HepG2 (cell line): Measurements from ENCODE around the gene ELF2. TPM values are rescaled to one million over a fixed set of nuclear protein-coding genes. Genes with fewer than 3 reads are reported as not detected.

Experiments
- ATAC-seq: fragments of 200-7000 bp; cut with Tn5 transposase; 3 replicates; pipeline ENCODE4 v1.9.1; 2020; ENCODE audit warnings: mild to moderate bottlenecking, moderate library complexity
- BruUV-seq: library from RNA; stranded (reverse); fragments of 400-500 nt; replicated peaks from 2 replicates; lab custom pipeline; 2021; lab: Mats Ljungman, UMichigan
- CTCF ChIA-PET: fragments of 300-600 bp; formaldehyde crosslinking; extraction: SDS; loops from one replicate; lab custom pipeline; 2021; ENCODE audit warnings: low total read pairs, inconsistent platforms, low intra/inter-chr PET ratio; lab: Yijun Ruan, JAX
- POLR2A ChIA-PET: fragments of 350-600 bp; sonication (Branson Sonifier 250); formaldehyde crosslinking; loops from one replicate; lab custom pipeline; 2020; ENCODE audit warnings: antibody characterized with exemption, inconsistent platforms; lab: Yijun Ruan, JAX
- DNase-seq: peaks from one replicate; pipeline ENCODE4 v3.0.0-alpha.2; 2015; ENCODE audit warnings: low spot score
- FAIRE-seq: peaks from 3 replicates; lab custom pipeline; 2011; peaks lifted over from hg19 to GRCh38; lab: Jason Lieb, UNC
- H2AFZ ChIP-seq: one replicate; pipeline ENCODE4 v1.6.1; 2011; ENCODE audit warnings: low read length, inconsistent platforms
- H3K27ac ChIP-seq: fragments of 300-600 bp; 3 replicates; pipeline ENCODE4 v1.8.0; 2011; ENCODE audit warnings: mixed run types, mild to moderate bottlenecking, mixed read lengths, low read length, inconsistent platforms; ENCODE audit not compliant: insufficient read depth; ENCODE audit errors: extremely low read length
- H3K27me3 ChIP-seq, 2 experiments: fragments of 200-600 bp in 1 of 2; 2 replicates in 1 of 2; 3 replicates in 1 of 2; pipeline versions ENCODE4 v1.6.0 to v1.8.0; 2011; ENCODE audit warnings: low read length in 2 of 2, mild to moderate bottlenecking in 2 of 2, moderate library complexity in 2 of 2, inconsistent platforms in 1 of 2; ENCODE audit not compliant: insufficient read depth in 2 of 2, control insufficient read depth in 1 of 2
- H3K36me3 ChIP-seq, 2 experiments: fragments of 200-600 bp in 1 of 2; replicated peaks in 1 of 2; 2 replicates in 1 of 2; 3 replicates in 1 of 2; pipeline versions ENCODE4 v1.5.1 to v1.8.0; 2011; ENCODE audit warnings: low read length in 2 of 2, inconsistent platforms in 1 of 2; ENCODE audit not compliant: insufficient read depth in 2 of 2, control insufficient read depth in 1 of 2
- H3K4me1 ChIP-seq: 2 replicates; pipeline ENCODE4 v1.5.1; 2012; ENCODE audit warnings: low read length, inconsistent platforms; ENCODE audit not compliant: insufficient read depth
- H3K4me2 ChIP-seq: 2 replicates; pipeline ENCODE4 v1.6.0; 2011; ENCODE audit warnings: low read depth, low read length, inconsistent platforms
- H3K4me3 ChIP-seq, 3 experiments: fragments of 200-600 bp in 1 of 3; sonication (generic), shearing (Covaris generic) in 1 of 3; replicated peaks in 1 of 3; 2 replicates each; pipeline ENCODE4 v1.5.1; 2011 to 2016; ENCODE audit warnings: low read length in 3 of 3, inconsistent platforms in 2 of 3, low read depth in 2 of 3, mild to moderate bottlenecking in 2 of 3, control low read depth in 1 of 3, mixed read lengths in 1 of 3; ENCODE audit not compliant: insufficient read depth in 1 of 3
- H3K79me2 ChIP-seq: one replicate; pipeline ENCODE4 v1.6.1; 2011; ENCODE audit warnings: low read length, inconsistent platforms; ENCODE audit not compliant: insufficient read depth
- H3K9ac ChIP-seq: 2 replicates; pipeline ENCODE4 v1.6.0; 2011; ENCODE audit warnings: mild to moderate bottlenecking, low read depth, low read length, inconsistent platforms; ENCODE audit not compliant: insufficient read depth
- H3K9me3 ChIP-seq: 2 replicates; pipeline ENCODE4 v1.5.1; 2012; ENCODE audit warnings: mild to moderate bottlenecking, low read length
- H4K20me1 ChIP-seq: 2 replicates; pipeline ENCODE4 v1.6.0; 2011; ENCODE audit warnings: inconsistent platforms, mild to moderate bottlenecking, low read length, moderate library complexity; ENCODE audit not compliant: insufficient read depth
- CAMTA2 ChIP-seq: sonication (generic); formaldehyde crosslinking; IDR thresholded peaks from 2 replicates; pipeline ENCODE4 v1.4.0; 2020; ENCODE audit warnings: mild to moderate bottlenecking, missing genetic modification reagents, borderline replicate concordance
- MYC ChIP-seq: sonication (generic); formaldehyde crosslinking; IDR thresholded peaks from 2 replicates; pipeline ENCODE4 v1.9.0; 2021; ENCODE audit warnings: missing genetic modification reagents, borderline replicate concordance
- RFXAP ChIP-seq: sonication (generic); formaldehyde crosslinking; IDR thresholded peaks from 2 replicates; pipeline ENCODE4 v1.4.0; 2020; ENCODE audit warnings: missing genetic modification reagents, borderline replicate concordance
- WGBS: methylation state at CpG from one replicate; pipeline ENCODE4 v1.1.6; 2017; ENCODE audit warnings: low lambda C conversion rate; 5-methylcytosine and 5-hydroxymethylcytosine counted together
- in situ Hi-C: cut with HindIII; loops from 2 replicates; pipeline ENCODE4 v1.10.0; 2017; ENCODE audit warnings: low pct_unique_long_range_greater_than_20kb; ENCODE audit not compliant: extremely low pct_ligation_motif_present
- intact Hi-C: fragments of 100-400 bp; cut with micrococcal nuclease; formaldehyde crosslinking; loops from one replicate; pipeline ENCODE4 v1.10.0; 2022; ENCODE audit not compliant: unreplicated experiment
- polyA plus RNA-seq, 8 experiments: library from polyadenylated mRNA; depleted of rRNA in 3 of 8; stranded (reverse) in 7 of 8; unstranded in 1 of 8; fragments of >200 nt; fragmentation: Illumina TruSeq in 4 of 8; extraction: Trizol in 4 of 8; gene quantifications; 2 replicates each; pipeline versions ENCODE4 v1.2.1 to v1.2.3, GENCODE V29; 2011 to 2016; ENCODE audit warnings: low read depth in 4 of 8, missing spikeins in 1 of 8, mixed read lengths in 1 of 8; ENCODE audit not compliant: insufficient read depth in 1 of 8
- total RNA-seq, 5 experiments: library from RNA; depleted of rRNA; stranded (reverse); fragments of >200 nt; fragmentation: Illumina TruSeq; extraction: Trizol; gene quantifications; 2 replicates each; pipeline ENCODE4 v1.2.3, GENCODE V29; 2016; ENCODE audit warnings: low read depth in 1 of 5
- TF ChIP-seq, protein P1 (sequence below): sonication (generic); formaldehyde crosslinking; IDR thresholded peaks from 2 replicates; pipeline ENCODE4 v1.5.1; 2020; ENCODE audit warnings: mild to moderate bottlenecking, missing genetic modification reagents, moderate library complexity
- TF ChIP-seq, protein P2 (sequence below): sonication (generic); formaldehyde crosslinking; IDR thresholded peaks from 2 replicates; pipeline ENCODE4 v1.4.0; 2020; ENCODE audit warnings: missing genetic modification reagents, borderline replicate concordance
- TF ChIP-seq, protein P3 (sequence below): sonication (generic); formaldehyde crosslinking; IDR thresholded peaks from 2 replicates; pipeline ENCODE4 v1.5.0; 2020; ENCODE audit warnings: mild to moderate bottlenecking, missing genetic modification reagents

Gene ELF2
- total and polyA plus RNA-seq, 2 of the 13 experiments (the other 11 are each of a cell fraction or from before 2014, with no cell fraction given), result 28.6 to 35.4 TPM

DNA sequence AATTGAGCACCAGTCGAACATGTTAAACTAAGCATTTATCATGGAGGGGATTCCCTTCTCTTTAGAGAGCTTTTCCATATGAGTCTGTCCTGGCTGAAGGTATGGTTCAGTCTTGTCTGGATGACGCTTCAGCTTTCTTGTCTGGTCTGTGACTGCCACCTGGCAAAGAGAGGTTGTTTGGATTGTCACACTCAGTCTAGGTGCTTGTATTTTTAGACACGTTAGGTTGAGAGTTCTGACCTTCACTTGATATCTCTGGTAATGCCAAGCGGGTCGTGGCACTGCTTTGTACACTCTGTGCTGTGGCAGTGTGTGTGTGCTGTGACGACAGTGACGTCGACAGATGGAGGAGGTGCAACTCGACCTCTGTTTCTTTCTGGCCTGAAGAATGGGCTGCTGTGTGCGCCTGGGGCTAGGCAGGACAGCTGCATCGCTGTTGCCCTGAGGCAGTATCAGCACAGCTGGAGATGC lies 148.8 kb downstream of the ELF2 start:
- H2AFZ ChIP-seq, result no peak overlapping the region
- no peak overlapping the region for H3K27ac ChIP-seq
- BruUV-seq, result no TSS peak
- in situ Hi-C loops (no loop called here), intact Hi-C loops (no loop called here)
- H3K4me1 ChIP-seq, result 0 out of 2 replicates have a peak, but pooled peaks cover 5% of the 10 kb centered on the region
- peaks cover 12% of the 10 kb centered on the region for H4K20me1 ChIP-seq
- no peak overlapping the region for H3K4me3 ChIP-seq
- CTCF ChIA-PET, result no interaction called here
- DNase-seq (no peak), FAIRE-seq (no peak), ATAC-seq (no peak)
- peaks cover 65% of the 10 kb centered on the region for H3K79me2 ChIP-seq
- H3K4me2 ChIP-seq, result no peak overlapping the region
- peaks cover 5% of the 10 kb centered on the region in 2 experiments; a peak in 2 of 5 replicates for H3K36me3 ChIP-seq
- no peaks in the 10 kb centered on the region for H3K9me3 ChIP-seq
- 96% methylated on average over 9 of the region's 11 CpGs for WGBS
- H3K27me3 ChIP-seq, result no peaks in the 10 kb centered on the region
- no peak for TF ChIP-seq MYC (CRISPR knock-in tag)
- TF ChIP-seq, protein P1, sequence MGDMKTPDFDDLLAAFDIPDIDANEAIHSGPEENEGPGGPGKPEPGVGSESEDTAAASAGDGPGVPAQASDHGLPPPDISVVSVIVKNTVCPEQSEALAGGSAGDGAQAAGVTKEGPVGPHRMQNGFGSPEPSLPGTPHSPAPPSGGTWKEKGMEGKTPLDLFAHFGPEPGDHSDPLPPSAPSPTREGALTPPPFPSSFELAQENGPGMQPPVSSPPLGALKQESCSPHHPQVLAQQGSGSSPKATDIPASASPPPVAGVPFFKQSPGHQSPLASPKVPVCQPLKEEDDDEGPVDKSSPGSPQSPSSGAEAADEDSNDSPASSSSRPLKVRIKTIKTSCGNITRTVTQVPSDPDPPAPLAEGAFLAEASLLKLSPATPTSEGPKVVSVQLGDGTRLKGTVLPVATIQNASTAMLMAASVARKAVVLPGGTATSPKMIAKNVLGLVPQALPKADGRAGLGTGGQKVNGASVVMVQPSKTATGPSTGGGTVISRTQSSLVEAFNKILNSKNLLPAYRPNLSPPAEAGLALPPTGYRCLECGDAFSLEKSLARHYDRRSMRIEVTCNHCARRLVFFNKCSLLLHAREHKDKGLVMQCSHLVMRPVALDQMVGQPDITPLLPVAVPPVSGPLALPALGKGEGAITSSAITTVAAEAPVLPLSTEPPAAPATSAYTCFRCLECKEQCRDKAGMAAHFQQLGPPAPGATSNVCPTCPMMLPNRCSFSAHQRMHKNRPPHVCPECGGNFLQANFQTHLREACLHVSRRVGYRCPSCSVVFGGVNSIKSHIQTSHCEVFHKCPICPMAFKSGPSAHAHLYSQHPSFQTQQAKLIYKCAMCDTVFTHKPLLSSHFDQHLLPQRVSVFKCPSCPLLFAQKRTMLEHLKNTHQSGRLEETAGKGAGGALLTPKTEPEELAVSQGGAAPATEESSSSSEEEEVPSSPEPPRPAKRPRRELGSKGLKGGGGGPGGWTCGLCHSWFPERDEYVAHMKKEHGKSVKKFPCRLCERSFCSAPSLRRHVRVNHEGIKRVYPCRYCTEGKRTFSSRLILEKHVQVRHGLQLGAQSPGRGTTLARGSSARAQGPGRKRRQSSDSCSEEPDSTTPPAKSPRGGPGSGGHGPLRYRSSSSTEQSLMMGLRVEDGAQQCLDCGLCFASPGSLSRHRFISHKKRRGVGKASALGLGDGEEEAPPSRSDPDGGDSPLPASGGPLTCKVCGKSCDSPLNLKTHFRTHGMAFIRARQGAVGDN (CRISPR knock-in tag), result 0 out of 2 replicates have a peak, but pooled peaks have one; percentile 15
- H3K9ac ChIP-seq, result no peak overlapping the region
- POLR2A ChIA-PET, result no interaction called here

DNA sequence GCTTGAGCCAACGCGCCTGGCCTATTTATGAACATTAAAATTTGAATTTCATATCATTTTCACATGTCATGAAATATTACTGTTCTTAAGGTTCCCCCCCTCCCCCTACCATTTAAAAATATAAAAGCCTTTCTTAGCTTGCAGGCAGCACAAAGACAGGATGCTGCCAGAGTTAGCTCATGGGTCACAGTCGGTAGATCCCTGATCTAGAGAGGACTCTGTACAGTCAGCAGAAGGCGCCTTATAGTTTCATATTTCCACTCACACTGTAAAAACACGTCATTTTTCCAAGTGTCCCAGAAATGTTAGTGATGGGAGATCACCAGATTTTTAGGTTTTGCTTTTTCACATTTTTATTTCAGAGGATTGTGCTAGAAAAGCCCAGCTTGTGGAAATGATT lies 149.2 kb downstream of the ELF2 start:
- DNase-seq, result no peak
- peaks cover 12% of the 10 kb centered on the region for H4K20me1 ChIP-seq
- intact Hi-C loops, result no loop called here
- no TSS peak for BruUV-seq
- FAIRE-seq, result no peak
- in situ Hi-C loops, result no loop called here
- 96% methylated on average over 5 of the region's 5 CpGs for WGBS
- H3K27ac ChIP-seq, result no peak overlapping the region
- H3K79me2 ChIP-seq, result peaks cover 65% of the 10 kb centered on the region
- ATAC-seq, result no peak
- H3K9ac ChIP-seq, result no peak overlapping the region
- 0 out of 2 replicates have a peak, but pooled peaks cover 5% of the 10 kb centered on the region for H3K4me1 ChIP-seq
- no peak overlapping the region for H2AFZ ChIP-seq
- H3K4me2 ChIP-seq, result no peak overlapping the region
- H3K4me3 ChIP-seq, result no peak overlapping the region
- ChIA-PET CTCF (no interaction called here), POLR2A (no interaction called here)
- peaks cover 5% of the 10 kb centered on the region in 2 experiments; a peak in 2 of 5 replicates for H3K36me3 ChIP-seq
- H3K27me3 ChIP-seq, result no peaks in the 10 kb centered on the region
- no peaks in the 10 kb centered on the region for H3K9me3 ChIP-seq
- TF ChIP-seq RFXAP (CRISPR knock-in tag) (no peak), CAMTA2 (no peak)
- TF ChIP-seq, protein P2, sequence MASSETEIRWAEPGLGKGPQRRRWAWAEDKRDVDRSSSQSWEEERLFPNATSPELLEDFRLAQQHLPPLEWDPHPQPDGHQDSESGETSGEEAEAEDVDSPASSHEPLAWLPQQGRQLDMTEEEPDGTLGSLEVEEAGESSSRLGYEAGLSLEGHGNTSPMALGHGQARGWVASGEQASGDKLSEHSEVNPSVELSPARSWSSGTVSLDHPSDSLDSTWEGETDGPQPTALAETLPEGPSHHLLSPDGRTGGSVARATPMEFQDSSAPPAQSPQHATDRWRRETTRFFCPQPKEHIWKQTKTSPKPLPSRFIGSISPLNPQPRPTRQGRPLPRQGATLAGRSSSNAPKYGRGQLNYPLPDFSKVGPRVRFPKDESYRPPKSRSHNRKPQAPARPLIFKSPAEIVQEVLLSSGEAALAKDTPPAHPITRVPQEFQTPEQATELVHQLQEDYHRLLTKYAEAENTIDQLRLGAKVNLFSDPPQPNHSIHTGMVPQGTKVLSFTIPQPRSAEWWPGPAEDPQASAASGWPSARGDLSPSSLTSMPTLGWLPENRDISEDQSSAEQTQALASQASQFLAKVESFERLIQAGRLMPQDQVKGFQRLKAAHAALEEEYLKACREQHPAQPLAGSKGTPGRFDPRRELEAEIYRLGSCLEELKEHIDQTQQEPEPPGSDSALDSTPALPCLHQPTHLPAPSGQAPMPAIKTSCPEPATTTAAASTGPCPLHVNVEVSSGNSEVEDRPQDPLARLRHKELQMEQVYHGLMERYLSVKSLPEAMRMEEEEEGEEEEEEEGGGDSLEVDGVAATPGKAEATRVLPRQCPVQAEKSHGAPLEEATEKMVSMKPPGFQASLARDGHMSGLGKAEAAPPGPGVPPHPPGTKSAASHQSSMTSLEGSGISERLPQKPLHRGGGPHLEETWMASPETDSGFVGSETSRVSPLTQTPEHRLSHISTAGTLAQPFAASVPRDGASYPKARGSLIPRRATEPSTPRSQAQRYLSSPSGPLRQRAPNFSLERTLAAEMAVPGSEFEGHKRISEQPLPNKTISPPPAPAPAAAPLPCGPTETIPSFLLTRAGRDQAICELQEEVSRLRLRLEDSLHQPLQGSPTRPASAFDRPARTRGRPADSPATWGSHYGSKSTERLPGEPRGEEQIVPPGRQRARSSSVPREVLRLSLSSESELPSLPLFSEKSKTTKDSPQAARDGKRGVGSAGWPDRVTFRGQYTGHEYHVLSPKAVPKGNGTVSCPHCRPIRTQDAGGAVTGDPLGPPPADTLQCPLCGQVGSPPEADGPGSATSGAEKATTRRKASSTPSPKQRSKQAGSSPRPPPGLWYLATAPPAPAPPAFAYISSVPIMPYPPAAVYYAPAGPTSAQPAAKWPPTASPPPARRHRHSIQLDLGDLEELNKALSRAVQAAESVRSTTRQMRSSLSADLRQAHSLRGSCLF, result no peak
- TF ChIP-seq, protein P3, sequence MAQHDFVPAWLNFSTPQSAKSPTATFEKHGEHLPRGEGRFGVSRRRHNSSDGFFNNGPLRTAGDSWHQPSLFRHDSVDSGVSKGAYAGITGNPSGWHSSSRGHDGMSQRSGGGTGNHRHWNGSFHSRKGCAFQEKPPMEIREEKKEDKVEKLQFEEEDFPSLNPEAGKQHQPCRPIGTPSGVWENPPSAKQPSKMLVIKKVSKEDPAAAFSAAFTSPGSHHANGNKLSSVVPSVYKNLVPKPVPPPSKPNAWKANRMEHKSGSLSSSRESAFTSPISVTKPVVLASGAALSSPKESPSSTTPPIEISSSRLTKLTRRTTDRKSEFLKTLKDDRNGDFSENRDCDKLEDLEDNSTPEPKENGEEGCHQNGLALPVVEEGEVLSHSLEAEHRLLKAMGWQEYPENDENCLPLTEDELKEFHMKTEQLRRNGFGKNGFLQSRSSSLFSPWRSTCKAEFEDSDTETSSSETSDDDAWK (CRISPR knock-in tag), result no peak
